ENCODE data around the gene ZNF341. TPM values are rescaled to one million over a fixed set of nuclear protein-coding genes. Genes with fewer than 3 reads are reported as not detected.

Gene ZNF341
- total and polyA plus RNA-seq, 2 of the 8 experiments (the other 6 are each of a cell fraction or from before 2014, with no cell fraction given): 5.8 to 6.4 TPM

DNA sequence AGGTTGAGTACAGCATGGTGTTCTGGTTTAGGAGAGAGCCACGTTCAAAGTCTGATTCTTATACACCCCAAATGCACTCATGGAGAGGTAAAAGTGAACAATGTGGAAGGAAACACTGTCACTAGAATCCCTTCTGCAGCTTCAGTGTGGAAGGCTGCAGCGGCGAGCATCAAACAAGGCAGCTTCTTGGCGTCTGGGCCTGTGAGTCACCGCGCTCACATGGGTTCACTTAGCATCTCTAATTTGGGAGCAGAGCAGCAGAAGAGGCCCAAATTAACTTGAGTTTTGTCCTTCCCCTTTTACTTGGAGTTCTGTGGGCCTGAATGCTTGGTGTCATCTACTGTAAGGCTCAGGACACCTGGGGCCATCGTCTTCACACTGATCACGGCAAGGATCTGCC, 34.7 kb upstream of the ZNF341 start:
- no peaks in the 10 kb centered on the region for H3K79me1 ChIP-seq (ENCODE audit: low read depth, low read length)
- no peak overlapping the region for H2BK12ac ChIP-seq (ENCODE audit: low read depth, low read length)
- H4K91ac ChIP-seq (replicated peaks; ENCODE audit: insufficient read length, low read length): no peak overlapping the region
- no peak overlapping the region for H2AK5ac ChIP-seq (ENCODE audit: low read depth, low read length)
- no peak overlapping the region for H2BK120ac ChIP-seq (replicated peaks; ENCODE audit: low read depth, low read length)
- no peak overlapping the region for H4K8ac ChIP-seq (ENCODE audit: extremely low read depth, insufficient read depth, low read length)
- H3K9ac ChIP-seq (replicated peaks in 1 of 4; ENCODE audit: extremely low read depth in 1 of 4, low read depth in 3 of 4, low read length in 3 of 4): no peak overlapping the region
- no peak overlapping the region for H4K5ac ChIP-seq (ENCODE audit: insufficient read length, low read depth, low read length)
- no peak overlapping the region for H3K4me2 ChIP-seq (ENCODE audit: insufficient read depth in 1 of 2, low read depth in 2 of 2, low read length in 2 of 2)
- H2BK15ac ChIP-seq (ENCODE audit: low read length): 0 out of 2 replicates have a peak overlapping the region, but pooled peaks have one; percentile 19
- H3K27me3 ChIP-seq (replicated peaks in 1 of 4; ENCODE audit: control insufficient read depth in 3 of 4, extremely low read depth in 1 of 4, insufficient read depth in 3 of 4, low read length in 3 of 4): 0 out of 7 replicates have a peak, but pooled peaks cover 0 to under 1% (median 0%) of the 10 kb centered on the region in 4 experiments
- ChIA-PET CTCF (ENCODE audit: partially characterized antibody) (interaction anchor here (0.6 to 0.7 kb wide), 2 partner anchors 29 to 180 kb away, joined by 3 read pairs; no protein-coding TSS in a partner anchor), POLR2A (ENCODE audit: partially characterized antibody) (interaction anchor here (0.6 to 3.0 kb wide), 3 partner anchors 10 to 22 kb away, joined by 3 to 11 read pairs (median 3); no protein-coding TSS in a partner anchor)
- H3K23ac ChIP-seq (ENCODE audit: insufficient read length): no peak overlapping the region
- FAIRE-seq (no peak), DNase-seq (ENCODE audit: low read depth in 1 of 2, low spot score in 2 of 2) (no peak)
- no peak for TF ChIP-seq TAF7 (optimal IDR thresholded peaks at IDR 0.05; ENCODE audit: borderline replicate concordance, low read depth, low read length)
- TF ChIP-seq NRF1 (IDR thresholded peaks at IDR 0.05; ENCODE audit: low read depth, low read length): no peak
- TF ChIP-seq CHD2 (IDR thresholded peaks at IDR 0.05; ENCODE audit: low read length): no peak
- no peak for TF ChIP-seq KDM1A (IDR thresholded peaks at IDR 0.05; ENCODE audit: borderline replicate concordance, low read length)
- TF ChIP-seq TAF1 (IDR thresholded peaks at IDR 0.05; ENCODE audit: low read depth, low read length): no peak
- no peak for TF ChIP-seq POLR2AphosphoS5 (IDR thresholded peaks at IDR 0.05; ENCODE audit: low read depth, low read length)
- no peak for TF ChIP-seq SAP30 (IDR thresholded peaks at IDR 0.05; ENCODE audit: insufficient read depth, insufficient replicate concordance, low read length)
- no peaks in the 10 kb centered on the region for H3K23me2 ChIP-seq (ENCODE audit: low read depth, low read length)
- H4K20me1 ChIP-seq (replicated peaks in 1 of 2; ENCODE audit: control insufficient read depth in 1 of 2, insufficient read depth in 2 of 2, low read length in 2 of 2): no peaks in the 10 kb centered on the region
- H3K56ac ChIP-seq (replicated peaks; ENCODE audit: insufficient read length, low read depth, low read length): no peak overlapping the region
- no peak overlapping the region for H2BK5ac ChIP-seq (ENCODE audit: low read depth, low read length)
- no peaks in the 10 kb centered on the region for H3K79me2 ChIP-seq (ENCODE audit: control insufficient read depth in 1 of 2, insufficient read depth in 2 of 2, low read length in 2 of 2)
- peaks cover 0 to 16% (median 9%) of the 10 kb centered on the region in 4 experiments; a peak in 6 of 7 replicates for H3K4me1 ChIP-seq (replicated peaks in 1 of 4; ENCODE audit: control insufficient read depth in 3 of 4, insufficient read depth in 4 of 4, low read length in 3 of 4)
- WGBS, 2 experiments (ENCODE audit: extremely low coverage in 1 of 2, insufficient coverage in 1 of 2, insufficient read length in 1 of 2, insufficient replicate concordance in 2 of 2, low coverage in 1 of 2, low lambda C conversion rate in 2 of 2, missing lambda C conversion rate in 1 of 2): 87% methylated on average over 8 of the region's 8 CpGs; no CpG with 5 or more reads in 1 of the 2 experiments
- no peak overlapping the region for H2AFZ ChIP-seq (ENCODE audit: low read length)
- no peak overlapping the region for H2BK20ac ChIP-seq (ENCODE audit: low read length)
- H3K18ac ChIP-seq (ENCODE audit: extremely low read depth, low read length): no peak overlapping the region
- H3K36me3 ChIP-seq (ENCODE audit: control insufficient read depth in 2 of 4, insufficient read depth in 4 of 4, low read length in 3 of 4): no peaks in the 10 kb centered on the region; a peak in 1 of 8 replicates
- H3K4me3 ChIP-seq (ENCODE audit: extremely low read depth in 1 of 4, insufficient read depth in 2 of 4, low read depth in 3 of 4, low read length in 4 of 4): no peak overlapping the region
- no peak overlapping the region for H3K27ac ChIP-seq (ENCODE audit: low read depth, low read length)
- H3K14ac ChIP-seq (ENCODE audit: insufficient read length): no peak overlapping the region
- H3K9me3 ChIP-seq (ENCODE audit: insufficient read depth in 2 of 2, low read depth in 1 of 2, low read length in 1 of 2): peaks cover 0 to 23% of the 10 kb centered on the region in 2 experiments; a peak in 2 of 4 replicates
- no peak overlapping the region for H3K4ac ChIP-seq (replicated peaks; ENCODE audit: insufficient read length, low read depth, low read length)

Data from H1 (cell line).